Uterus (tissue), 4 donors: ENCODE data around the gene GRIK1. TPM values are rescaled to one million over a fixed set of nuclear protein-coding genes. Genes with fewer than 3 reads are reported as not detected.

Experiments used
- DNase-seq, 2 donors: peaks; one replicate each; pipeline ENCODE4 v3.0.0-alpha.2; 2019 to 2020
- H3K27ac ChIP-seq, 2 donors: fragments of 200-600 bp; sonication (generic); 1 replicate in 1 of 2; 2 replicates in 1 of 2; pipeline ENCODE4 v1.5.1; 2016 to 2018
- H3K27me3 ChIP-seq, 2 donors: fragments of 200-600 bp; sonication (generic); one replicate each; pipeline ENCODE4 v1.5.1; 2018 to 2019; ENCODE audit warnings: control low read depth in 1 of 2
- H3K36me3 ChIP-seq, 2 donors: fragments of 200-600 bp; sonication (generic); one replicate each; pipeline ENCODE4 v1.5.1; 2019; ENCODE audit warnings: control low read depth in 1 of 2
- H3K4me1 ChIP-seq, 2 donors: fragments of 200-600 bp; sonication (generic); one replicate each; pipeline ENCODE4 v1.5.1; 2018 to 2019; ENCODE audit warnings: control low read depth in 1 of 2
- H3K4me3 ChIP-seq, 2 donors: fragments of 200-600 bp; sonication (generic); 1 replicate in 1 of 2; 2 replicates in 1 of 2; pipeline ENCODE4 v1.5.1; 2018 to 2019; ENCODE audit warnings: mild to moderate bottlenecking in 1 of 2
- H3K9me3 ChIP-seq, 2 donors: fragments of 200-600 bp; sonication (generic); one replicate each; pipeline ENCODE4 v1.5.1; 2019; ENCODE audit warnings: control low read depth in 1 of 2
- POLR2A ChIP-seq, 2 donors: fragments of 450-650 bp; IDR thresholded peaks; one replicate each; pipeline ENCODE4 v1.6.1; 2016; ENCODE audit warnings: antibody characterized with exemption in 2 of 2, mild to moderate bottlenecking in 1 of 2, moderate library complexity in 1 of 2
- intact Hi-C: fragments of 100-400 bp; cut with DNase I; formaldehyde crosslinking; loops from one replicate; pipeline ENCODE4 v1.15.1; 2023; ENCODE audit warnings: low total_unique reads
- total RNA-seq, 4 donors: library from RNA; depleted of rRNA in 3 of 4; stranded (reverse); fragments of >200 nt in 3 of 4; gene quantifications; one replicate each; pipeline versions ENCODE4 v1.1.0 to v1.2.4, GENCODE V29; 2014 to 2023
- TF ChIP-seq, protein P1 (sequence below), 4 experiments: fragments of 200-600 bp in 2 of 4; fragments of 450-650 bp in 2 of 4; sonication (generic) in 2 of 4; IDR thresholded peaks; one replicate each; pipeline ENCODE4 v1.5.1; 2016 to 2019; ENCODE audit warnings: antibody characterized with exemption in 4 of 4, mild to moderate bottlenecking in 2 of 4, moderate library complexity in 1 of 4
- donor health status: DM: yes; HTN: yes; CAD: no.

Gene GRIK1
- total RNA-seq, 4 donors from 2014 or later, result 0.12 to 4.1 TPM; not detected in 2

DNA sequence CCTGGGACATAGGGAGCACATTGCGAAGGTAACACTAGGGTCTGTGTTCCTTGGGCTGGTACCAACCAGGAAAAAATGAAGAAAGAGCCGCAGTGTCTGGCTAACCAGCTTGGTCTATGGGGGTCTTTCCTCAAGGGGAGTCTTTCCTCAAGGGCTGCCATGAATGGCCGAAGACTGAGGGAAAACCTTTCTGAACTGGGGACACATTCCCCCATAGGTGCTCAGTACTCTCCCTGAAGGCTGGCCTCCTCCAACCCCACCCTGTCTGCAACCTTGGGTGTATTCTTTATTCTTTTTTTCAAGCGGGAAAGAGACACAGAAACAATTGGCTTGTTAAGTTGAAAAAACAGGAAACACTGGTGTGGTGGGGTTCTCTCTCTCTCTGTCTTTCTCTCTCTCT is 440.6 kb downstream of the GRIK1 start:
- Histone ChIP-seq H3K4me1 (no peaks in the 10 kb centered on the region), H3K27me3 (no peaks in the 10 kb centered on the region), H3K36me3 (no peaks in the 10 kb centered on the region), H3K4me3 (no peak overlapping the region), H3K9me3 (no peaks in the 10 kb centered on the region), H3K27ac (no peak overlapping the region)
- no peak for TF ChIP-seq POLR2A (IDR thresholded peaks at IDR 0.05)
- TF ChIP-seq, protein P1, sequence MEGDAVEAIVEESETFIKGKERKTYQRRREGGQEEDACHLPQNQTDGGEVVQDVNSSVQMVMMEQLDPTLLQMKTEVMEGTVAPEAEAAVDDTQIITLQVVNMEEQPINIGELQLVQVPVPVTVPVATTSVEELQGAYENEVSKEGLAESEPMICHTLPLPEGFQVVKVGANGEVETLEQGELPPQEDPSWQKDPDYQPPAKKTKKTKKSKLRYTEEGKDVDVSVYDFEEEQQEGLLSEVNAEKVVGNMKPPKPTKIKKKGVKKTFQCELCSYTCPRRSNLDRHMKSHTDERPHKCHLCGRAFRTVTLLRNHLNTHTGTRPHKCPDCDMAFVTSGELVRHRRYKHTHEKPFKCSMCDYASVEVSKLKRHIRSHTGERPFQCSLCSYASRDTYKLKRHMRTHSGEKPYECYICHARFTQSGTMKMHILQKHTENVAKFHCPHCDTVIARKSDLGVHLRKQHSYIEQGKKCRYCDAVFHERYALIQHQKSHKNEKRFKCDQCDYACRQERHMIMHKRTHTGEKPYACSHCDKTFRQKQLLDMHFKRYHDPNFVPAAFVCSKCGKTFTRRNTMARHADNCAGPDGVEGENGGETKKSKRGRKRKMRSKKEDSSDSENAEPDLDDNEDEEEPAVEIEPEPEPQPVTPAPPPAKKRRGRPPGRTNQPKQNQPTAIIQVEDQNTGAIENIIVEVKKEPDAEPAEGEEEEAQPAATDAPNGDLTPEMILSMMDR (IDR thresholded peaks at IDR 0.05), result no peak
- DNase-seq, result no peak
- intact Hi-C loops, result no loop called here

GRCh38 chr21:29496337-29496736 is 443.5 kb downstream of the GRIK1 start:
- no peaks in the 10 kb centered on the region for H3K27me3 ChIP-seq
- no peak overlapping the region for H3K27ac ChIP-seq
- H3K4me3 ChIP-seq, result no peak overlapping the region
- no peak for DNase-seq
- no peaks in the 10 kb centered on the region for H3K4me1 ChIP-seq
- H3K36me3 ChIP-seq, result no peaks in the 10 kb centered on the region
- no peaks in the 10 kb centered on the region for H3K9me3 ChIP-seq
- TF ChIP-seq, protein P1 (IDR thresholded peaks at IDR 0.05), result no peak
- TF ChIP-seq POLR2A (IDR thresholded peaks at IDR 0.05), result no peak
- intact Hi-C loops, result no loop called here

- Histone ChIP-seq H3K27me3 (no peaks in the 10 kb centered on the region), H3K9me3 (no peaks in the 10 kb centered on the region), H3K36me3 (no peaks in the 10 kb centered on the region), H3K4me3 (no peak overlapping the region), H3K4me1 (no peaks in the 10 kb centered on the region), H3K27ac (no peak overlapping the region)
- intact Hi-C loops, result no loop called here
- DNase-seq, result no peak
- TF ChIP-seq, protein P1 (IDR thresholded peaks at IDR 0.05), result no peak
- no peak for TF ChIP-seq POLR2A (IDR thresholded peaks at IDR 0.05)
These were observed 449.8 kb downstream of the GRIK1 start for GRCh38 chr21:29490016-29490415.

- TF ChIP-seq, protein P1 (IDR thresholded peaks at IDR 0.05), result no peak
- TF ChIP-seq POLR2A (IDR thresholded peaks at IDR 0.05), result no peak
- no peaks in the 10 kb centered on the region for H3K27me3 ChIP-seq
- H3K9me3 ChIP-seq, result no peaks in the 10 kb centered on the region
- H3K4me3 ChIP-seq, result no peak overlapping the region
- no peak overlapping the region for H3K27ac ChIP-seq
- H3K36me3 ChIP-seq, result no peaks in the 10 kb centered on the region
- no peak for DNase-seq
- no peaks in the 10 kb centered on the region for H3K4me1 ChIP-seq
- intact Hi-C loops, result no loop called here
These were observed 452.6 kb downstream of the GRIK1 start for GRCh38 chr21:29487154-29487553.

Other genes with a start within 250 kb of the GRIK1 start
- gene CLDN17, start 226.8 kb upstream of the GRIK1 start, total RNA-seq, result not detected